CD14-positive monocyte (primary cell): ENCODE measurements around the gene RPL29. TPM values are rescaled to one million over a fixed set of nuclear protein-coding genes. Genes with fewer than 3 reads are reported as not detected.

Source experiments
- DNase-seq, 3 donors: peaks; one replicate each; pipeline ENCODE4 v3.0.0-alpha.2; 2011 to 2022
- H2AFZ ChIP-seq: 2 replicates; pipeline ENCODE4 v1.6.0; 2012; ENCODE audit warnings: mild to moderate bottlenecking, low read depth, low read length, inconsistent platforms; ENCODE audit not compliant: insufficient read depth, poor library complexity, severe bottlenecking
- H3K27ac ChIP-seq, 2 donors: 1 replicate in 1 of 2; 2 replicates in 1 of 2; pipeline ENCODE4 v1.5.1; 2012 to 2013; ENCODE audit warnings: low read length in 2 of 2, control low read depth in 1 of 2, inconsistent platforms in 1 of 2, low read depth in 1 of 2, mild to moderate bottlenecking in 1 of 2
- H3K27me3 ChIP-seq, 2 donors: one replicate each; pipeline versions ENCODE4 v1.6.0 to v1.6.1; 2011 to 2013; ENCODE audit warnings: low read length in 2 of 2; ENCODE audit not compliant: control insufficient read depth in 2 of 2, insufficient read depth in 2 of 2
- H3K36me3 ChIP-seq, 2 donors: replicated peaks in 1 of 2; 1 replicate in 1 of 2; 2 replicates in 1 of 2; pipeline versions ENCODE4 v1.5.1 to v1.6.1; 2012 to 2013; ENCODE audit warnings: low read length in 2 of 2, control low read depth in 1 of 2, inconsistent platforms in 1 of 2, mild to moderate bottlenecking in 1 of 2; ENCODE audit not compliant: insufficient read depth in 2 of 2, control insufficient read depth in 1 of 2
- H3K4me1 ChIP-seq, 2 donors: 1 replicate in 1 of 2; 2 replicates in 1 of 2; pipeline versions ENCODE4 v1.5.1 to v1.6.1; 2012 to 2013; ENCODE audit warnings: low read length in 2 of 2, control low read depth in 1 of 2, inconsistent platforms in 1 of 2, mild to moderate bottlenecking in 1 of 2, moderate library complexity in 1 of 2; ENCODE audit not compliant: insufficient read depth in 2 of 2, control insufficient read depth in 1 of 2
- H3K4me2 ChIP-seq: replicated peaks from 2 replicates; pipeline ENCODE3; 2012; ENCODE audit warnings: low read length, moderate library complexity, mild to moderate bottlenecking; ENCODE audit not compliant: poor library complexity, severe bottlenecking; ENCODE audit errors: extremely low read depth
- H3K4me3 ChIP-seq, 3 experiments: fragments of 200-600 bp in 1 of 3; sonication (generic) in 1 of 3; replicated peaks in 1 of 3; 1 replicate in 2 of 3; 2 replicates in 1 of 3; pipeline ENCODE4 v1.5.1; 2011 to 2013; ENCODE audit warnings: low read length in 3 of 3, mild to moderate bottlenecking in 3 of 3, control low read depth in 2 of 3, low read depth in 2 of 3, inconsistent platforms in 1 of 3, moderate library complexity in 1 of 3
- H3K79me2 ChIP-seq: 2 replicates; pipeline ENCODE4 v1.6.0; 2012; ENCODE audit warnings: mild to moderate bottlenecking, control low read depth, inconsistent platforms, low read length, moderate library complexity; ENCODE audit not compliant: insufficient read depth
- H3K9ac ChIP-seq: 2 replicates; pipeline ENCODE4 v1.6.0; 2017; ENCODE audit warnings: low read length, mild to moderate bottlenecking; ENCODE audit not compliant: insufficient read depth, poor library complexity, severe bottlenecking
- H3K9me3 ChIP-seq, 2 donors: replicated peaks in 1 of 2; 1 replicate in 1 of 2; 2 replicates in 1 of 2; pipeline versions ENCODE4 v1.5.1 to v1.6.1; 2012 to 2013; ENCODE audit warnings: low read length in 2 of 2, control low read depth in 1 of 2; ENCODE audit not compliant: control insufficient read depth in 1 of 2, insufficient read depth in 1 of 2
- H4K20me1 ChIP-seq: 2 replicates; pipeline ENCODE4 v1.6.0; 2012; ENCODE audit warnings: mild to moderate bottlenecking, low read length, control low read depth, moderate library complexity; ENCODE audit not compliant: insufficient read depth
- H3K27ac Mint-ChIP-seq, 7 donors: one replicate each; pipeline ENCODE4 v1.8.0; 2020; ENCODE audit warnings: mild to moderate bottlenecking in 7 of 7, mixed read lengths in 7 of 7, moderate library complexity in 6 of 7, inconsistent platforms in 2 of 7
- H3K27me3 Mint-ChIP-seq, 3 donors: one replicate each; pipeline ENCODE4 v1.8.0; 2021 to 2022; ENCODE audit warnings: low read depth in 3 of 3, mild to moderate bottlenecking in 3 of 3, mixed read lengths in 3 of 3, moderate library complexity in 3 of 3, inconsistent platforms in 1 of 3
- H3K36me3 Mint-ChIP-seq, 2 donors: one replicate each; pipeline ENCODE4 v1.8.0; 2020; ENCODE audit warnings: mixed read lengths in 2 of 2, inconsistent platforms in 1 of 2, mild to moderate bottlenecking in 1 of 2
- H3K4me1 Mint-ChIP-seq: one replicate; pipeline ENCODE4 v1.8.0; 2020; ENCODE audit warnings: mild to moderate bottlenecking, mixed read lengths
- H3K4me3 Mint-ChIP-seq, 2 donors: one replicate each; pipeline ENCODE4 v1.8.0; 2020; ENCODE audit warnings: mild to moderate bottlenecking in 2 of 2, mixed read lengths in 2 of 2, moderate library complexity in 1 of 2
- H3K9me3 Mint-ChIP-seq, 7 donors: one replicate each; pipeline ENCODE4 v1.8.0; 2020 to 2022; ENCODE audit warnings: mixed read lengths in 7 of 7, mild to moderate bottlenecking in 6 of 7, moderate library complexity in 6 of 7, inconsistent platforms in 2 of 7
- CTCF ChIP-seq: fragments of 200-600 bp; IDR thresholded peaks from one replicate; pipeline ENCODE4 v1.8.0; 2022; ENCODE audit warnings: antibody characterized with exemption, mild to moderate bottlenecking
- WGBS: methylation state at CpG from one replicate; pipeline ENCODE4 v1.1.5; 2013; ENCODE audit warnings: missing lambda C conversion rate; ENCODE audit not compliant: insufficient coverage; 5-methylcytosine and 5-hydroxymethylcytosine counted together
- intact Hi-C, 2 donors: fragments of 100-400 bp; cut with micrococcal nuclease; formaldehyde crosslinking; loops; one replicate each; pipeline versions ENCODE4 v1.15.0 to v1.15.1; 2023
- polyA plus RNA-seq, 3 donors: library from polyadenylated mRNA; depleted of rRNA in 1 of 3; unstranded in 2 of 3; stranded (reverse) in 1 of 3; fragments of 300-500 nt in 2 of 3; fragments of >200 nt in 1 of 3; fragmentation: Illumina TruSeq in 2 of 3; gene quantifications; 1 replicate in 2 of 3; 2 replicates in 1 of 3; pipeline ENCODE4 v1.2.3, GENCODE V29; 2012 to 2021

The RPL29 gene
- polyA plus RNA-seq, 3 donors, result 753 to 2,360 (median 856) TPM

GRCh38 chr3:51955893-51956770 is 39.6 kb downstream of the RPL29 start:
- Histone ChIP-seq H3K4me1 (peaks cover 45 to 51% of the 10 kb centered on the region in 2 donors), H3K9ac (peak overlapping the region; percentile 66), H3K27ac (no peak overlapping the region), H3K4me2 (peak overlapping the region; percentile 75), H3K36me3 (no peaks in the 10 kb centered on the region), H3K27me3 (peaks cover 2 to 19% of the 10 kb centered on the region in 2 donors), H3K9me3 (no peaks in the 10 kb centered on the region), H3K4me3 (peak overlapping the region in 2 of 3 experiments; percentile 9 to 63), H4K20me1 (no peaks in the 10 kb centered on the region), H2AFZ (peak overlapping the region; percentile 88), H3K79me2 (no peaks in the 10 kb centered on the region)
- H3K4me1 Mint-ChIP-seq, result peaks cover 42% of the 10 kb centered on the region
- H3K36me3 Mint-ChIP-seq, result no peaks in the 10 kb centered on the region
- no peak overlapping the region for H3K27ac Mint-ChIP-seq
- intact Hi-C loops, result no loop called here
- 4% methylated on average over 96 of the region's 97 CpGs for WGBS
- DNase-seq, result peak; percentile 55 to 85 (median 66)
- peaks cover 0 to 5% (median 0%) of the 10 kb centered on the region in 7 donors for H3K9me3 Mint-ChIP-seq
- H3K4me3 Mint-ChIP-seq, result peak overlapping the region; percentile 31 to 64
- peaks cover 13 to 30% (median 21%) of the 10 kb centered on the region in 3 donors for H3K27me3 Mint-ChIP-seq
- peak; percentile 34 for TF ChIP-seq CTCF

DNA sequence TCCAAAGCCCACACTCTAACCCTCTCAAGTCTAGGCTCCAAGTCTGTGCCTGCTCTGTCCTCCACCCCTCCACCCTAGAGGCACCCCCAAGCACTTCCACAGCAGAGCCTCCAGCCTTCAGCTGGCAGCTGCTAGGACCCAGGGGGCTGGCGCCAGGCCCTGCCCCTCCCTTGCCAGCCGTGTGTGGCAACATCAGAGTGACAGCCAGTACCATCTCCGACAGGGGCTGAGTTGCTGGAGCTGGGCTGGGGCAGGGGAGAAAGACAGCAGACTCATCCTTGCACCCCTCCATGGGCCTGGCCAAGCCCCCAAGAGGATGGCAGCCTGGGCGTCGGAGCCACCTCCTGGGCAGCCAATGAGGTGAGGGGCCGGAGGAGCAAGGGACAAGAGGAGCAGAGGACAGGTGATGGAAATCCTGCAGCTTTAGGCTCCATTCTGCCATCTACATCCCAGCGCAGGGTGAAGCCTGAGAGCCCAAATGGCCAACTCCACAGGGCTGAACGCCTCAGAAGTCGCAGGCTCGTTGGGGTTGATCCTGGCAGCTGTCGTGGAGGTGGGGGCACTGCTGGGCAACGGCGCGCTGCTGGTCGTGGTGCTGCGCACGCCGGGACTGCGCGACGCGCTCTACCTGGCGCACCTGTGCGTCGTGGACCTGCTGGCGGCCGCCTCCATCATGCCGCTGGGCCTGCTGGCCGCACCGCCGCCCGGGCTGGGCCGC is 40.4 kb downstream of the RPL29 start, which contains the start of gene GPR62:
Gene GPR62 (plus strand): TSS at position 207 of the 718 bp plus-strand sequence. CDS start 272 bp downstream, at position 479.
- no peaks in the 10 kb centered on the region for H3K36me3 Mint-ChIP-seq
- TF ChIP-seq CTCF, result no peak
- Histone ChIP-seq H3K36me3 (no peaks in the 10 kb centered on the region), H4K20me1 (no peaks in the 10 kb centered on the region), H3K4me3 (peak within 1 kb of the TSS in 2 of 3 experiments; percentile 9 to 63), H3K27me3 (peaks cover 2 to 16% of the 10 kb centered on the region in 2 donors), H3K9ac (peak within 1 kb of the TSS; percentile 66), H2AFZ (peak within 1 kb of the TSS; percentile 88), H3K79me2 (no peaks in the 10 kb centered on the region), H3K27ac (peak within 1 kb of the TSS in 1 of 2 donors; percentile 36), H3K4me1 (peaks cover 45 to 51% of the 10 kb centered on the region in 2 donors), H3K9me3 (no peaks in the 10 kb centered on the region), H3K4me2 (peak within 1 kb of the TSS; percentile 75)
- H3K4me3 Mint-ChIP-seq, result peak within 1 kb of the TSS; percentile 31 to 64
- intact Hi-C loops, result no loop called here
- peaks cover 11 to 27% (median 21%) of the 10 kb centered on the region in 3 donors for H3K27me3 Mint-ChIP-seq
- 43% methylated on average over 32 of the region's 33 CpGs for WGBS
- peak within 1 kb of the TSS in 4 of 7 donors; percentile 86 to 91 (median 88) for H3K27ac Mint-ChIP-seq
- H3K9me3 Mint-ChIP-seq, result peaks cover 0 to 5% (median 0%) of the 10 kb centered on the region in 7 donors
- no peak for DNase-seq
- peaks cover 42% of the 10 kb centered on the region for H3K4me1 Mint-ChIP-seq
